HUES64 (cell line): Measurements from ENCODE around the gene RNF39.

Source experiments
- H3K27ac ChIP-seq: 2 replicates; pipeline ENCODE4 v1.7.0; 2013; ENCODE audit warnings: low read depth, low read length, inconsistent platforms
- H3K27me3 ChIP-seq: 2 replicates; pipeline ENCODE4 v1.6.1; 2013; ENCODE audit warnings: mild to moderate bottlenecking, low read length; ENCODE audit not compliant: insufficient read depth
- H3K36me3 ChIP-seq: 2 replicates; pipeline ENCODE4 v1.6.1; 2013; ENCODE audit warnings: mild to moderate bottlenecking, low read length; ENCODE audit not compliant: insufficient read depth
- H3K4me1 ChIP-seq: 2 replicates; pipeline ENCODE4 v1.6.1; 2013; ENCODE audit warnings: mild to moderate bottlenecking, low read length, moderate library complexity; ENCODE audit not compliant: insufficient read depth
- H3K4me3 ChIP-seq: 2 replicates; pipeline ENCODE4 v1.5.1; 2013; ENCODE audit warnings: mild to moderate bottlenecking, low read length, moderate library complexity
- H3K9ac ChIP-seq: 2 replicates; pipeline ENCODE4 v1.6.1; 2013; ENCODE audit warnings: mild to moderate bottlenecking, low read depth, low read length
- H3K9me3 ChIP-seq: 2 replicates; pipeline ENCODE4 v1.6.1; 2013; ENCODE audit warnings: low read depth, low read length; ENCODE audit not compliant: insufficient read depth
- WGBS: fragments of 150-250, 120-280 bp; methylation state at CpG from one replicate; pipeline ENCODE4 v1.1.7; 2013; ENCODE audit warnings: missing lambda C conversion rate; 5-methylcytosine and 5-hydroxymethylcytosine counted together

The RNF39 gene

DNA sequence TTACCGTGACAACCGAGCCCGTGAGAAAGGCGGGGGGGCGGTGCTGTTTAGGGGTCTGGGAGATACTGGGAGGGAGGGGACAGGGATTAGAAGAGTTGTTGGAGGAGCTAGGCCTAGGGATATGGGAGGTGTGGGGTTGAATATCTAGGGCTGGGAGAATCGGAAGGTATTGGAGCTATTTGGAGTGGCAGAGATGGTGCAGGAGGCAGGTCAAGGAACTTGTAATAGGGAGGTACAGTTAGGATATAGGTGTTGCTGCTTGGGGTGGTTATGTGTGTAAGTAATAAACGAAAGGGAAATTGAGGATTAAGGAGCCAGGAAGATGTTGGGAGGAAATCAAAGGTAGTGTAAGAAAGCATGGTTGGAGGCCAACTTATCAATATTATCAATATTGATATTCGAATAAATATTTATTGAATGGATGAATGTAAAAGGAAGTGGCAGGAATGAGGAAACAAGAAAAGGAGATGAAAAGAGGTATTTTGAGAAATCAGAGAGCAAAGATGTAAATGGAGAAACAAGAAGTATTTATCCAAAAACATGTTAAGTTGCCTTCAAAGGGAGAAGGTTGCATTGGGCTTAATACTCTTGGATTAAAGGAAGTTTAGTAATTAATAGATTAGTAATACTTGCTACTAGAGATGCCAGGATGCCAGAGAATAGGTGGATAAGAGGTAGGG, 8.0 kb downstream of the RNF39 start:
- Histone ChIP-seq H3K27ac (peak overlapping the region; percentile 21; the same call in 1 of the 2 replicates), H3K4me1 (peaks cover 4% of the 10 kb centered on the region; the same call in 1 of the 2 replicates)
- WGBS: 18% methylated on average over 8 of the region's 8 CpGs

DNA sequence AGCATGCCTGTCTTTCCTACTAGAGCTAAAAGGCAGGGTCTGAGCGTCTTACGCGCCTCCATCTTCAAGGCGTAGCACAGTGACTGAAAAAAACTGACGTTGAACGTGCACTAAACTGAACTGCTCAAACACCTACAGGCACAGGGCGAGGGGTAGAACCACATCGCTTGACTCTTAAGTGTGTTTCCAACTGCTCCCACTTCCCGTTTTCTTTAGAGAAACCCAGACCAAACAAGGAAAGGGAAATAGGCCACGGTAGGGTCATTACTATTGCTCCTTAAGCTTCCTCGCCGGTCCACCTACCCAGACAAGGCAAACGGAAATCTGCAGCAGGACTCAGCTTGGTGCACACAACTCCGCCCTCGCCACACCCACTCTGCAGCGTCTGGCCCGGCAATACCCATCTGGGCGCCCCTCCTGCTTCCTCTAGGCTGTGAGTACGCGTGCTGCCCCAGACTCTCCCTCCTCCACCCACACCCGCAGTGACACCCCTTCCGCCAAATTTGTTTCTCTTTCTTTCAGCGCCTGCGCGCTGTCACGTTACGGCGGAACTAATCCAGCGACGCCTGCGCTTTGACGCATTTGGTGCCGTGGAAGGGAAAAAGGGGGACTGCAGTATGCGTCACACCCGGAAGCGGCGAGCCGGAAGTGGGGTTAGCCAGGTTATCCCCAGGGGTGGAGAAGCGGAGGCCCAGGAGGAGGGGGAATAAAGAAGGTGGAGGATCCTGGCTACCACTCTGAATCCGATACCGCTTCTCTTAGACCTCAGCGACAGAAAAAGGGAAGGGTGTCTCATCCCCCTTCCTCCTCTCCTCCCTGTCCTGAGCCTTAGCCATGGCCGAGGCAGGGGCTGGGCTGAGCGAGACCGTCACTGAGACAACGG, 8.8 kb downstream of the RNF39 start, which contains the start of gene PPP1R11:
TSS of gene PPP1R11 (plus strand) at position 622 of the 883 bp plus-strand sequence. CDS start at position 835, 213 bp downstream.
- Histone ChIP-seq H3K9ac (peak within 1 kb of the TSS; percentile 66), H3K27me3 (peaks cover 20% of the 10 kb centered on the region), H3K36me3 (peaks cover 15% of the 10 kb centered on the region), H3K9me3 (no peaks in the 10 kb centered on the region), H3K4me3 (peak within 1 kb of the TSS; percentile 78), H3K4me1 (peaks cover 4% of the 10 kb centered on the region; the same call in 1 of the 2 replicates), H3K27ac (peak within 1 kb of the TSS; percentile 79)
- WGBS: 1% methylated on average over 46 of the region's 46 CpGs

More for the DNA sequence above, 8.0 kb downstream of the RNF39 start:
- H3K27me3 ChIP-seq: peaks cover 28% of the 10 kb centered on the region
- no peaks in the 10 kb centered on the region for H3K9me3 ChIP-seq
- H3K4me3 ChIP-seq: peak overlapping the region; percentile 78
- H3K36me3 ChIP-seq: peaks cover 15% of the 10 kb centered on the region
- peak overlapping the region; percentile 42 for H3K9ac ChIP-seq

GRCh38 chr6:30066082-30066481, 9.5 kb downstream of the RNF39 start:
- Histone ChIP-seq H3K27me3 (peaks cover 13% of the 10 kb centered on the region), H3K4me3 (peak overlapping the region; percentile 78), H3K27ac (peak overlapping the region; percentile 79), H3K9ac (peak overlapping the region; percentile 66), H3K36me3 (peaks cover 15% of the 10 kb centered on the region), H3K4me1 (peaks cover 4% of the 10 kb centered on the region; the same call in 1 of the 2 replicates), H3K9me3 (no peaks in the 10 kb centered on the region)
- WGBS: 56% methylated on average over 4 of the region's 4 CpGs

- H3K9ac ChIP-seq: no peak overlapping the region
- 85% methylated on average over 2 of the region's 2 CpGs for WGBS
- H3K4me1 ChIP-seq: peaks cover 7% of the 10 kb centered on the region; the same call in 1 of the 2 replicates
- H3K36me3 ChIP-seq: peaks cover 15% of the 10 kb centered on the region
- no peaks in the 10 kb centered on the region for H3K9me3 ChIP-seq
- H3K27ac ChIP-seq: no peak overlapping the region
- H3K27me3 ChIP-seq: no peaks in the 10 kb centered on the region
- no peak overlapping the region for H3K4me3 ChIP-seq
Observed at GRCh38 chr6:30063315-30063714, 12.3 kb downstream of the RNF39 start.

- 97% methylated on average over 4 of the region's 7 CpGs for WGBS
- Histone ChIP-seq H3K4me1 (peaks cover 4% of the 10 kb centered on the region; the same call in 1 of the 2 replicates), H3K27me3 (no peaks in the 10 kb centered on the region), H3K36me3 (peaks cover 15% of the 10 kb centered on the region), H3K4me3 (0 out of 2 replicates have a peak overlapping the region, but pooled peaks have one; percentile 89), H3K9ac (no peak overlapping the region), H3K9me3 (no peaks in the 10 kb centered on the region), H3K27ac (no peak overlapping the region)
Observed at GRCh38 chr6:30062471-30063178, 12.9 kb downstream of the RNF39 start.

DNA sequence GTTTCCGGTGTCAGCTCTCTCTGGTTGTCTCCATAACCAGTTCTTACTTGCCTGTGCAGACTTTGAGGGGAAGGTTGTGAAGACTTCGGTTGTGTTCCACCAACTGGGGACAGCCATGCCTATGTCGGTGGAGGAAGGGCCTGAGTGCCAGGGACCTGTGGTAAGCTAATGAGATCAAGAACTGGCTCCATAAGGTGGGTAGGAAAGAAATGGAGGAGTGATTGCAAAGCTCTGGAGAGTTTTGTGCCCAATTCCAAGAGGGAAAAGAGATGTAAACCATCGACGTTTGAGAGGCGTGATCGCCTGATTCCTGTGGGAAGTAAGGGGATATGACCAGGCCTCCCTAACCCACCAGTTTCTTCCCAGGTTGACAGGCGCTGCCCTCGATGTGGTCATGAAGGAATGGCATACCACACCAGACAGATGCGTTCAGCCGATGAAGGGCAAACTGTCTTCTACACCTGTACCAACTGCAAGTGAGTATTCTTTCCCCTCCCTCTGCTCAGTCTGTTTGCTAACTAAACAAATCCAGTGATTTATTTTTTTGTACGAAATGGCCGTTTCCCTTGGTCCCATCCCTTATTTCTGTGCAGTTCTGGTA, 13.6 kb downstream of the RNF39 start:
- Histone ChIP-seq H3K36me3 (peaks cover 15% of the 10 kb centered on the region), H3K27me3 (no peaks in the 10 kb centered on the region), H3K9ac (peak overlapping the region; percentile 77), H3K4me1 (peaks cover 3% of the 10 kb centered on the region; the same call in 1 of the 2 replicates), H3K4me3 (peak overlapping the region; percentile 89), H3K9me3 (no peaks in the 10 kb centered on the region), H3K27ac (no peak overlapping the region)
- 61% methylated on average over 12 of the region's 13 CpGs for WGBS

- peak within 1 kb of the TSS; percentile 53 for H3K27ac ChIP-seq
- H3K4me1 ChIP-seq: peaks cover 3% of the 10 kb centered on the region; the same call in 1 of the 2 replicates
- H3K9me3 ChIP-seq: no peaks in the 10 kb centered on the region
- H3K36me3 ChIP-seq: peaks cover 15% of the 10 kb centered on the region
- under 1% methylated on average over 48 of the region's 48 CpGs for WGBS
- H3K4me3 ChIP-seq: peak within 1 kb of the TSS; percentile 89
- H3K27me3 ChIP-seq: no peaks in the 10 kb centered on the region
- peak within 1 kb of the TSS; percentile 85 for H3K9ac ChIP-seq
Observed at GRCh38 chr6:30061092-30061857, 14.3 kb downstream of the RNF39 start, which contains the start of gene POLR1H. POLR1H (plus strand) TSS chr6:30061265; CDS start chr6:30061525, 260 bp downstream.

DNA sequence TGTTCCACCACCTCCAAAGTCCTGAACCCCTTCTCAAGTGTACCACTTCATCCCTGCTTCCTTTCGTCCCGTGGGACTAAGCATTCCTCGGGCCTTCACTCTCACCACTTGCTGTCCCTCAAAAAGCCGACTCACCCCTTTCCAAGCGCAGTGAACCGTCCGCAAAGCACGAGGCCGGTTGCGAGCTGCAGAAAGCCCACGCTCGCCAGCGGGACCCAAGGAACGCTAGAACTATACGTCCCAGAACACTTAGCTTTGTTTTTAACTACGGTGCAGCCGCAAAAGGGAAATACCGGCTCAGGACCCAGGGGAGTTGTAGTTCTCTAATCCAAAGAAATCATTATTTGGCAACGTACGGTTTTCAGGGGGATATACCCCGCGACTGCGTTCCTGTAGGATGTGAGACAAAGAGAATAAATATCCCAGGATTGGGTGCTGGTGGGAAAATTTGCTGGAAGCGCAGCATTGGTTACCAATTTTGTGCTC, 14.9 kb downstream of the RNF39 start:
- Histone ChIP-seq H3K9ac (peak overlapping the region; percentile 85), H3K27ac (peak overlapping the region; percentile 53), H3K36me3 (peaks cover 15% of the 10 kb centered on the region), H3K4me3 (peak overlapping the region; percentile 89), H3K9me3 (no peaks in the 10 kb centered on the region), H3K27me3 (no peaks in the 10 kb centered on the region), H3K4me1 (peaks cover 3% of the 10 kb centered on the region; the same call in 1 of the 2 replicates)
- WGBS: 1% methylated on average over 24 of the region's 24 CpGs

GRCh38 chr6:30055513-30055912, 20.1 kb downstream of the RNF39 start:
- peaks cover 3% of the 10 kb centered on the region; the same call in 1 of the 2 replicates for H3K4me1 ChIP-seq
- no peak overlapping the region for H3K9ac ChIP-seq
- H3K9me3 ChIP-seq: no peaks in the 10 kb centered on the region
- H3K36me3 ChIP-seq: 0 out of 2 replicates have a peak, but pooled peaks cover 2% of the 10 kb centered on the region
- 74% methylated on average over 1 of the region's 1 CpG for WGBS
- no peak overlapping the region for H3K27ac ChIP-seq
- H3K27me3 ChIP-seq: no peaks in the 10 kb centered on the region
- no peak overlapping the region for H3K4me3 ChIP-seq
